ENCODE data around the gene PIEZO1. TPM values are rescaled to one million over a fixed set of nuclear protein-coding genes. Genes with fewer than 3 reads are reported as not detected.
"Not testable (repeated sequence)": the region's sequence is repeated elsewhere in the genome, so short reads cannot be mapped to it uniquely, and the experiment has no call there.

The PIEZO1 gene
- total and polyA plus RNA-seq, 8 donors = 16.3 to 255 (median 31.8) TPM

DNA sequence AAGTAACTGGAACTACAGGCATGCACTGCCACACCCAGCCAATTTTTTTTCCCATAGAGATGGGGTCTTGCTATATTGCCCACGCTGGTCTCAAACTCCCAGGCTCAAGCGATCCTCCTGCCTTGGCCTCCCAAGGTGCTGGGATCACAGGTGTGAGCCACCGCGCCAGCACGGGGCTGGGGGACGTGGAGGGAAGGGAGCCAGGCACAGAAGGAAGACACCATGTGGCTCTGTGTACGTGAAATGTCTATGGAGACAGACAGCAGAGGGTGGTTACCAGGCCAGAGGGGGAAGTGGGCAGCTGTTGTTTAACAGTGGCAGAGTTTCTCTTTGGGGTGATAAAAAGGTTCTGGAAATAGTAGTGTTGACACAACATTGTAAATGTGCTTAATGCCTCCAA, 4.6 kb upstream of the PIEZO1 start:
- no peaks in the 10 kb centered on the region for H3K4me1 ChIP-seq
- 72 to 79% methylated on average over 6 to 7 of the region's 7 CpGs for whole genome bisulfite sequencing, 2 donors
- FAIRE-seq (no peak), DNase-seq (no peak), ATAC-seq (peak in 2 of 4 donors; percentile 44 to 48)
- TF ChIP-seq, protein P1, sequence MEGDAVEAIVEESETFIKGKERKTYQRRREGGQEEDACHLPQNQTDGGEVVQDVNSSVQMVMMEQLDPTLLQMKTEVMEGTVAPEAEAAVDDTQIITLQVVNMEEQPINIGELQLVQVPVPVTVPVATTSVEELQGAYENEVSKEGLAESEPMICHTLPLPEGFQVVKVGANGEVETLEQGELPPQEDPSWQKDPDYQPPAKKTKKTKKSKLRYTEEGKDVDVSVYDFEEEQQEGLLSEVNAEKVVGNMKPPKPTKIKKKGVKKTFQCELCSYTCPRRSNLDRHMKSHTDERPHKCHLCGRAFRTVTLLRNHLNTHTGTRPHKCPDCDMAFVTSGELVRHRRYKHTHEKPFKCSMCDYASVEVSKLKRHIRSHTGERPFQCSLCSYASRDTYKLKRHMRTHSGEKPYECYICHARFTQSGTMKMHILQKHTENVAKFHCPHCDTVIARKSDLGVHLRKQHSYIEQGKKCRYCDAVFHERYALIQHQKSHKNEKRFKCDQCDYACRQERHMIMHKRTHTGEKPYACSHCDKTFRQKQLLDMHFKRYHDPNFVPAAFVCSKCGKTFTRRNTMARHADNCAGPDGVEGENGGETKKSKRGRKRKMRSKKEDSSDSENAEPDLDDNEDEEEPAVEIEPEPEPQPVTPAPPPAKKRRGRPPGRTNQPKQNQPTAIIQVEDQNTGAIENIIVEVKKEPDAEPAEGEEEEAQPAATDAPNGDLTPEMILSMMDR (IDR thresholded peaks at IDR 0.05) = no peak
- H3K36me3 ChIP-seq = no peaks in the 10 kb centered on the region
- intact Hi-C loops (cut with DNase I) = loop anchor here in 1 of 3 donors (5.0 kb wide), 1 partner anchor 47 kb away; no protein-coding TSS in a partner anchor
- no peak overlapping the region for H3K4me3 ChIP-seq
- no peaks in the 10 kb centered on the region for H3K9me3 ChIP-seq
- no peak overlapping the region for H3K27ac ChIP-seq
- H3K27me3 ChIP-seq = peaks cover 0 to 3% (median 0%) of the 10 kb centered on the region in 4 donors

DNA sequence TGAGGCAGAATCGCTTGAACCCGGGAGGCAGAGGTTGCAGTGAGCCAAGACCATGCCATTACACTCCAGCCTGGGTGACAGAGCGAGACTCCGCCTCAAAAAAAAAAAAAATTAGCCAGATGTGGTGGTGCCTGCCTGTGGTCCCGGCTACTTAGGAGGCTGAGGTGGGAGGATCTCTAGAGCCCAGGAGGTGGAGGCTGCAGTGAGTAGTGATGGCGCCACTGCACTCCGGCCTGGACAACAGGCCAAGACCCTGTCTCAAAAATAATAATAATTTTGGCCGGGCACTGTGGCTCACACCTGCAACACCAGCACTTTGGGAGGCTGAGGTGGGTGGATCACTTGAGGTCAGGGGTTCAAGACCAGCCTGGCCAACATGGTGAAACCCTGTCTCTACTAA, 3.7 kb upstream of the PIEZO1 start:
- H3K27me3 ChIP-seq, H3K9me3 ChIP-seq, H3K27ac ChIP-seq, H3K36me3 ChIP-seq, ATAC-seq, FAIRE-seq, H3K4me3 ChIP-seq, DNase-seq, H3K4me1 ChIP-seq: not testable (repeated sequence)
- intact Hi-C loops (cut with DNase I) = loop anchor here in 1 of 3 donors (5.0 kb wide), 1 partner anchor 46 kb away; no protein-coding TSS in a partner anchor
- WGBS, 2 donors = 88 to 94% methylated on average over 8 of the region's 8 CpGs

DNA sequence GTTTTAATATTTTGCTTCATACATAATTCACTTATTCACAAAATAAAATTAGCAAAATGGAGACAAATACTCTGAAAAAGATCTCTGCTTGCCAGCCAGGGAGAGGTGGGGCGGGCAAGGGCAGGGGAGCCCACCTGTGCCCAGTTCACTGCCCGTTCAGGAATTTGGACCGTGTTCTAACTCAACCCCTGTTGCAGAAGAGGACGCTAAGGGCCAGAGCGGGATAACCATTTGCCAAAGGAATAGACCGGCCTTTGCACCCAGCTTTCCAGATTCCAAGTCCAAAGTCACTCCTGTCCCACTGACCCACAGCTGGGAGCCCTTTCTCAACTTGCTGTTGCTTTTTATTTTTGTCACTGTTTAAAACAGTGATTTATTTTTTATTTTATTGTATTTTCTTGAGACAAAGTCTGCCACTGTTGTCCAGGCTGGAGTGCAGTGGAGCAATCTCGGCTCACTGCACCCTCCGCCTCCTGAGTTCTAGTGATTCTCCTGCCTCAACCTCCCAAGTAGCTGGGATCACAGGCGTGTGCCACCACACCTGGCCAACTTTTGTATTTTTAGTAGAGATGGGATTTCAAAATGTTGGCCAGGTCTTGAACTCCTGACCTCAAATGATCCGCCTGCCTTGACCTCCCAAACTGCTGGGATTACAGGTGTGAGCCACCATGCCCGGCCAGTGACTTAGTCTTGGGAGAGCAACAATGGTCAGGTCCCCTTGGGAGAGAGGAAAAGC, 2.7 kb upstream of the PIEZO1 start:
- Histone ChIP-seq H3K9me3 (no peaks in the 10 kb centered on the region), H3K36me3 (no peaks in the 10 kb centered on the region), H3K27ac (no peak overlapping the region), H3K27me3 (no peaks in the 10 kb centered on the region), H3K4me3 (no peak overlapping the region), H3K4me1 (peaks cover 0 to 3% (median 0%) of the 10 kb centered on the region in 3 donors)
- 77 to 87% methylated on average over 11 of the region's 11 CpGs for WGBS, 2 donors
- DNase-seq (no peak), ATAC-seq (no peak), FAIRE-seq (no peak)
- intact Hi-C loops (cut with DNase I) = loop anchor here in 1 of 3 donors (5.0 kb wide), 1 partner anchor 45 kb away; no protein-coding TSS in a partner anchor
- TF ChIP-seq, protein P1 (IDR thresholded peaks at IDR 0.05) = no peak

DNA sequence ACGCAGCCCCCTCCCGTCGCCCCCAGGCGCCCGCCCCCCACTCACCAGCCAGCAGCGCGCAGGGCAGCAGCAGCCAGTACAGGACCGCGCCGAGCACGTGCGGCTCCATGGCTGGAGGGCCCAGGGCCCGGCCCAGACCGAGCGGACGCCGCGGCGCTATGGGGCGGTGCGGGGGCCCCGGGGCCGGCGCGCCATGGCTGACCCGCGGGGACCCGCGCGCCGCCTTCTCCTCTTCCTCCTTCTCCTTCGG, 239 bp downstream of the PIEZO1 start:
- Histone ChIP-seq H3K36me3 (no peaks in the 10 kb centered on the region), H3K27ac (peak overlapping the region; percentile 64 to 90 (median 72)), H3K4me1 (peaks cover 0 to 3% (median 0%) of the 10 kb centered on the region in 3 donors), H3K4me3 (peak overlapping the region; percentile 54 to 89 (median 73)), H3K27me3 (no peaks in the 10 kb centered on the region), H3K9me3 (no peaks in the 10 kb centered on the region)
- FAIRE-seq (no peak), ATAC-seq (peak; percentile 14 to 57 (median 31)), DNase-seq (no peak)
- TF ChIP-seq, protein P1 (IDR thresholded peaks at IDR 0.05) = no peak
- intact Hi-C loops (cut with DNase I) = loop anchor here in 2 of 3 donors (5.0 kb wide), 1 partner anchor 42 kb away; no protein-coding TSS in a partner anchor
- 1% methylated on average over 25 to 32 of the region's 32 CpGs for WGBS, 2 donors

DNA sequence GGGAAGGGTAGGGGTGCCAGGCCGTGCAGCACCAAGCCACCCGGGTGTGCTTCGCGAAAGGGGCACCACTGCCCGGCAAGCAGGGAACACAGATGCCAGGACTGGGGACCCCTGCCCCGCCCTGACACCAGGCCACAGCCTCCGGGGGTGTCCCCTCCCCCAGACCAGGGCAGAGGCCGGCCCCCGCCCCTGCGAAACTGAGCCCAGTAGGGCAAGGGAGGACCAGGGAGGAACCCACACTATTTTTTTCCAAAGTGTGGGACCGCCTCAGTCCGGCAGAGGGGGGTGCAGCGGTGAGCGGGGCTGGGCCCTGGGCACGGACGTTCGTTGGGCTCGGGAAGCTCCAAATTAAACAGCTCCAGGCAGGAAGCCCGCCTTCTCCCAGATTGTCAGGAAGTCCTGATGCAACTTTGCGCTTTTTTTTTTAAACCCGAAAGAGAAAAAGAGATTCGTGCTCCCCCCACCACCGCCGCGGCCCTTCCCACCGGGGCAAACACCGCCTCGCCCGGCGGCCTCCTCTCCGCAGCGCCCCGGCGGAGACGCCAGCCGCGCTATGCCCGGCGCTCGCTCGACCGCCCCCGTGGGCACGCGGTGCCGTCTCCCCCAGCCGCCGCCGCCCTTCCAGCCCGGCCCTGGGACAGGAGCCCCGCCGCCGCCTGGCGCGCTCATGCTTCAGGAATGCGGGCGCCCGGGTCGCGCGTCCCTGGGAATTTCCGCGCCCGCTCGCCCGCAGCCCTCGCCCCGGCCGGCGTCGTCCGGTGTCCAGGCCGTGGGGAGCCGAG, 755 bp downstream of the PIEZO1 start:
- ATAC-seq (peak; percentile 62 to 72 (median 65)), DNase-seq (peak in 5 of 6 donors; percentile 52 to 83 (median 70)), FAIRE-seq (no peak)
- TF ChIP-seq, protein P1 (IDR thresholded peaks at IDR 0.05) = peak in 1 of 4 donors; percentile 28
- Histone ChIP-seq H3K27me3 (no peaks in the 10 kb centered on the region), H3K4me1 (peaks cover 0 to 3% (median 0%) of the 10 kb centered on the region in 3 donors), H3K4me3 (peak overlapping the region; percentile 54 to 89 (median 73)), H3K9me3 (no peaks in the 10 kb centered on the region), H3K36me3 (no peaks in the 10 kb centered on the region), H3K27ac (peak overlapping the region; percentile 64 to 90 (median 72))
- 15 to 16% methylated on average over 51 to 74 of the region's 74 CpGs for WGBS, 2 donors
- intact Hi-C loops (cut with DNase I) = loop anchor here in 1 of 3 donors (5.0 kb wide), 1 partner anchor 42 kb away; no protein-coding TSS in a partner anchor

All from pancreas (tissue), 10 donors.